Psoas muscle (tissue), 8 donors: ENCODE measurements around the gene MATR3. TPM values are rescaled to one million over a fixed set of nuclear protein-coding genes. Genes with fewer than 3 reads are reported as not detected.

Source experiments
- ATAC-seq, 4 donors: fragments of 200-7000 bp; cut with Tn5 transposase; one replicate each; pipeline ENCODE4 v1.9.1; 2020; ENCODE audit warnings: moderate library complexity in 3 of 4, mild to moderate bottlenecking in 2 of 4
- DNase-seq, 2 donors: peaks; one replicate each; pipeline ENCODE4 v3.0.0-alpha.2; 2020
- H3K27ac ChIP-seq: fragments of 200-600 bp; one replicate; pipeline ENCODE4 v1.8.0; 2022
- H3K27me3 ChIP-seq, 3 donors: fragments of 200-600 bp in 1 of 3; one replicate each; pipeline versions ENCODE4 v1.6.1 to v1.8.0; 2013 to 2022; ENCODE audit warnings: low read length in 2 of 3, mild to moderate bottlenecking in 2 of 3, moderate library complexity in 1 of 3; ENCODE audit not compliant: insufficient read depth in 3 of 3
- H3K36me3 ChIP-seq, 2 donors: fragments of 200-600 bp in 1 of 2; one replicate each; pipeline versions ENCODE4 v1.6.1 to v1.8.0; 2013 to 2022; ENCODE audit warnings: low read depth in 1 of 2, mild to moderate bottlenecking in 1 of 2, moderate library complexity in 1 of 2; ENCODE audit not compliant: insufficient read depth in 1 of 2
- H3K4me1 ChIP-seq: fragments of 200-600 bp; one replicate; pipeline ENCODE4 v1.8.0; 2022
- H3K4me3 ChIP-seq: fragments of 200-600 bp; one replicate; pipeline ENCODE4 v1.8.0; 2022; ENCODE audit warnings: mild to moderate bottlenecking
- H3K9me3 ChIP-seq: fragments of 200-600 bp; one replicate; pipeline ENCODE4 v1.8.0; 2022
- CTCF ChIP-seq: fragments of 200-600 bp; IDR thresholded peaks from one replicate; pipeline ENCODE4 v1.8.0; 2022; ENCODE audit warnings: antibody characterized with exemption
- WGBS, 3 donors: extraction: QIAGEN DNeasy Blood & Tissue Kit; methylation state at CpG; one replicate each; pipeline versions ENCODE4 v1.1.6 to v1.1.7; 2013; 5-methylcytosine and 5-hydroxymethylcytosine counted together
- intact Hi-C, 2 donors: fragments of 100-400 bp; cut with DNase I; formaldehyde crosslinking; loops; one replicate each; pipeline versions ENCODE4 v1.11.0 to v1.14.2; 2022
- polyA plus RNA-seq, 3 donors: library from polyadenylated mRNA; stranded (reverse); fragments of 200-250 nt; gene quantifications; one replicate each; pipeline ENCODE4 v1.2.3, GENCODE V29; 2013
- total RNA-seq, 4 donors: library from RNA; stranded (reverse); fragmentation: NEBNext Ultra II Directional in 2 of 4; extraction: Animal tissue kit (Norgen Biotek cat#: 25700) in 2 of 4; gene quantifications; one replicate each; pipeline versions ENCODE4 v1.2.1 to v1.2.4, GENCODE V29; 2021 to 2023
- donor health status: healthy with polysubstance abuse.
- donor health status: DM: no; HTN: no; CAD: no; lungs with moderate emphysema.
- donor health status: Bipolar disorder and iron deficiency.
- donor health status: healthy.
- donor health status: DM: yes; HTN: yes; CAD: no.
- donor health status: DM: no; HTN: no; CAD: no.
- donor health status: DM: no; HTN: no; CAD: no.
- donor health status: DM: yes; HTN: yes; CAD: no.

MATR3 gene
- total and polyA plus RNA-seq, 7 donors: 92.4 to 153 (median 110) TPM

DNA sequence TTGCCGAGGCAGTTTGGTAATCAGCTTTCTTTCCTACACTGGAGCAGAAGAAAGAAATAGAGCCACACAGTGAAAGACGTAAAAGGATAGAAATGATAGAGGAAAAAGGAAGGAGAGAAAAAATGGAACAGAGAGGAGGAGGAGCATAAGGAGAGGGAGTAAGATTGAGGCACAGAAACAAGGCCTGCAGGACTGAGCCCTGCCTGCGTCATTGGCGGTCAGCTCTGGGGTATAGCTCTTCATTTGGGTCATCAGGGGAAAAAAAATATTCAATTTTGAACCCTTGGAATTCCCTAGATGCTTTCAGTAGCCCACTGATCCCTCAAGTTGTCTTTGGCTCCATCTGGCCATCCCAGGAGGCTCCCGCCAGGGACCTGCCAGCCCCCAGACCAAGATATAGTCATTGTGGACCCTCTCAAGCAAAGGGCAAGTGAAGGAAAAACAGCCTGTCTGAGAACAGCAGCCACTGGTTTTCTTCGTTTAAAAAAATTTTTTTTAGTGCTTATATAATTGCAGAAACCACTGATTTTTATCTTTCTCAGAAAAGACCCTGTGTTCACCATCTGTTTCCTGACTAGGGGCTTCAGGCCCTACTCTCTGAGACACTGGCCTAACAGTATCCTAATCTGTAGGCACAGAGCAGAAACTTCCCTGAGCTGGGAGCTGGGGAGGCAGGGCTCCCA is 31.3 kb upstream of the MATR3 start:
- no peaks in the 10 kb centered on the region for H3K36me3 ChIP-seq
- H3K27me3 ChIP-seq: no peaks in the 10 kb centered on the region
- no peak for TF ChIP-seq CTCF
- no peak overlapping the region for H3K4me3 ChIP-seq
- intact Hi-C loops: loop anchor here (2.0 to 10.0 kb wide), 5 partner anchors 170 to 680 kb away; partner anchors contain the start of gene LRRTM2 (in 1 of the 2)
- H3K9me3 ChIP-seq: no peaks in the 10 kb centered on the region
- ATAC-seq (peak in 1 of 4 donors; percentile 14), DNase-seq (no peak)
- H3K4me1 ChIP-seq: peaks cover 8% of the 10 kb centered on the region
- peak overlapping the region; percentile 14 for H3K27ac ChIP-seq
- WGBS, 3 donors: 76 to 82% (median 78%) methylated on average over 6 of the region's 6 CpGs

GRCh38 chr5:139262742-139263445 is 30.6 kb upstream of the MATR3 start:
- Histone ChIP-seq H3K4me1 (peaks cover 12% of the 10 kb centered on the region), H3K27ac (peak overlapping the region; percentile 5), H3K4me3 (no peak overlapping the region), H3K9me3 (no peaks in the 10 kb centered on the region), H3K27me3 (no peaks in the 10 kb centered on the region), H3K36me3 (no peaks in the 10 kb centered on the region)
- peak; percentile 99 to 100 (median 99) for ATAC-seq
- WGBS, 3 donors: 25 to 32% (median 28%) methylated on average over 8 of the region's 8 CpGs
- DNase-seq: peak; percentile 87 to 93
- intact Hi-C loops: loop anchor here (2.0 to 10.0 kb wide), 5 partner anchors 171 to 681 kb away; partner anchors contain the start of gene LRRTM2 (in 1 of the 2)
- TF ChIP-seq CTCF: peak; percentile 90

DNA sequence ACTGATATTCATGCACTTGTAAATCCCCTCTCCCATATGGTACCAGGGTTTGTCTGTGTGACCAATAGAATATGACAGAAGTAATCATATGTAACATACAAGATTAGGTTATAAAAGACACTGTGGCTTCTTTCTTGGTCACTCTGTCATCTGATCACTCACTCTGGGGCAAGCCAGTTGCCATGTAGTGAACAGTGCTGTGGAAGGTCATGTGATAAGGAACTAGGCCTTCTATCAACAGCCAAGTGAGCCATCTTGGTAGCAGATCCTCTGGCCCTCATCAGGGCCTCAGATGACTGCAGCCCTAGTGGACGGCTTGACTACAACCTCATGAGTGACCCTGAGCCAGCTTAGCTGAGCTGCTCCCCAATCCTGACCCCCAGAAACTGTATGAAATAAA is 30.0 kb upstream of the MATR3 start:
- Histone ChIP-seq H3K27ac (peak overlapping the region; percentile 5), H3K27me3 (no peaks in the 10 kb centered on the region), H3K9me3 (no peaks in the 10 kb centered on the region), H3K4me1 (peaks cover 18% of the 10 kb centered on the region), H3K36me3 (no peaks in the 10 kb centered on the region), H3K4me3 (no peak overlapping the region)
- no peak for DNase-seq
- ATAC-seq: peak in 1 of 4 donors; percentile 25
- intact Hi-C loops: loop anchor here (2.0 to 10.0 kb wide), 5 partner anchors 171 to 681 kb away; partner anchors contain the start of gene LRRTM2 (in 1 of the 2)
- no peak for TF ChIP-seq CTCF
- WGBS, 3 donors: 34 to 76% (median 71%) methylated on average over 1 of the region's 1 CpG

DNA sequence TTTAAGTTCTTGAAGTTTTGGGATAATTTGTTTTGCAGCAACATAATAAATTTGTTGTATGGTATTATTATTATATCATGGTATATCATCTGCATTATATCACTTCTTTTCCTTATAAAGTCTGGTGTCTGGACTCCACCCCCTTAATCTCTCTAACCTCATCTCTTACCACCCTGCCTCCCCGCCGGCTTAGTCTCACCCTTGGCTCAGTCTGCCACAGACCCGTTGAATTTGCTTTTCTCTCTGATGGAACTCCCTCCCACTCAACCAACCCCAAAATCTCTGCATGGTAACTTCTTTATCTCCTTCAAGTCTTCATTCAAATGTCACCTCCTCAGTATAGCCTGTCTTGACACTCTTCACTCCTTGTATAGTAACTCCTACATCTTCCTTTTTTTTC is 29.6 kb upstream of the MATR3 start:
- 90 to 98% (median 92%) methylated on average over 3 of the region's 3 CpGs for WGBS, 3 donors
- intact Hi-C loops: loop anchor here (2.0 to 10.0 kb wide), 5 partner anchors 172 to 682 kb away; partner anchors contain the start of gene LRRTM2 (in 1 of the 2)
- H3K27me3 ChIP-seq: no peaks in the 10 kb centered on the region
- no peak for TF ChIP-seq CTCF
- no peak overlapping the region for H3K4me3 ChIP-seq
- H3K4me1 ChIP-seq: peaks cover 22% of the 10 kb centered on the region
- ATAC-seq (no peak), DNase-seq (no peak)
- H3K36me3 ChIP-seq: no peaks in the 10 kb centered on the region
- no peaks in the 10 kb centered on the region for H3K9me3 ChIP-seq
- H3K27ac ChIP-seq: no peak overlapping the region
